ENCODE measurements around the gene ASTE1.

DNA sequence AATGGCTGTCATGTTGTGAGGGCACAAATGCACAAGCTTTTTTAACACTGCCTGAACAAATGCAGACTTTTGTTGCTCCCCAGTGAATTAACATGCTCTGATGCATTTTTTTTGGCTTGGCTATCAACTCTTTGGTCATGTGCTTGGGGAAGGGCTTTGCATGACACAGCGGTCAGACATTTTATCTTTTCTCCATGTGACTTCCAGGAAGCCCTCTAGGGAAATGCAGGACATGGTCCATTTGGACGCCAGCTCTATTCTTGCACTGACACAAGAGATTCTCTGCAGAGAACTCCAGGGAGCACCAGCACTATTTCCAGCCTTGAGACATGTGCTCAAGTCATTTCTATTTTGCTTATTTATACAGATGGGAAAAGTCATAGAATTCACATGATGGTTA, 46.2 kb upstream of the ASTE1 start:
- TF ChIP-seq, protein P1, sequence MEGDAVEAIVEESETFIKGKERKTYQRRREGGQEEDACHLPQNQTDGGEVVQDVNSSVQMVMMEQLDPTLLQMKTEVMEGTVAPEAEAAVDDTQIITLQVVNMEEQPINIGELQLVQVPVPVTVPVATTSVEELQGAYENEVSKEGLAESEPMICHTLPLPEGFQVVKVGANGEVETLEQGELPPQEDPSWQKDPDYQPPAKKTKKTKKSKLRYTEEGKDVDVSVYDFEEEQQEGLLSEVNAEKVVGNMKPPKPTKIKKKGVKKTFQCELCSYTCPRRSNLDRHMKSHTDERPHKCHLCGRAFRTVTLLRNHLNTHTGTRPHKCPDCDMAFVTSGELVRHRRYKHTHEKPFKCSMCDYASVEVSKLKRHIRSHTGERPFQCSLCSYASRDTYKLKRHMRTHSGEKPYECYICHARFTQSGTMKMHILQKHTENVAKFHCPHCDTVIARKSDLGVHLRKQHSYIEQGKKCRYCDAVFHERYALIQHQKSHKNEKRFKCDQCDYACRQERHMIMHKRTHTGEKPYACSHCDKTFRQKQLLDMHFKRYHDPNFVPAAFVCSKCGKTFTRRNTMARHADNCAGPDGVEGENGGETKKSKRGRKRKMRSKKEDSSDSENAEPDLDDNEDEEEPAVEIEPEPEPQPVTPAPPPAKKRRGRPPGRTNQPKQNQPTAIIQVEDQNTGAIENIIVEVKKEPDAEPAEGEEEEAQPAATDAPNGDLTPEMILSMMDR (conservative IDR thresholded peaks at IDR 0.05; ENCODE audit: low read length): no peak
- no peak for TF ChIP-seq EZH2phosphoT487 (IDR thresholded peaks at IDR 0.05; ENCODE audit: borderline replicate concordance, low read depth, low read length)
